Activated gamma-delta T cell treated with Interleukin-2 at 50 U/mL for 16 hours (primary cell): Measurements from ENCODE around the gene ACER2.
"Not testable (repeated sequence)": the region's sequence is repeated elsewhere in the genome, so short reads cannot be mapped to it uniquely, and the experiment has no call there.

Source experiments
- DNase-seq: peaks from one replicate; pipeline ENCODE4 v3.0.0-alpha.2; 2020

Gene ACER2

DNA sequence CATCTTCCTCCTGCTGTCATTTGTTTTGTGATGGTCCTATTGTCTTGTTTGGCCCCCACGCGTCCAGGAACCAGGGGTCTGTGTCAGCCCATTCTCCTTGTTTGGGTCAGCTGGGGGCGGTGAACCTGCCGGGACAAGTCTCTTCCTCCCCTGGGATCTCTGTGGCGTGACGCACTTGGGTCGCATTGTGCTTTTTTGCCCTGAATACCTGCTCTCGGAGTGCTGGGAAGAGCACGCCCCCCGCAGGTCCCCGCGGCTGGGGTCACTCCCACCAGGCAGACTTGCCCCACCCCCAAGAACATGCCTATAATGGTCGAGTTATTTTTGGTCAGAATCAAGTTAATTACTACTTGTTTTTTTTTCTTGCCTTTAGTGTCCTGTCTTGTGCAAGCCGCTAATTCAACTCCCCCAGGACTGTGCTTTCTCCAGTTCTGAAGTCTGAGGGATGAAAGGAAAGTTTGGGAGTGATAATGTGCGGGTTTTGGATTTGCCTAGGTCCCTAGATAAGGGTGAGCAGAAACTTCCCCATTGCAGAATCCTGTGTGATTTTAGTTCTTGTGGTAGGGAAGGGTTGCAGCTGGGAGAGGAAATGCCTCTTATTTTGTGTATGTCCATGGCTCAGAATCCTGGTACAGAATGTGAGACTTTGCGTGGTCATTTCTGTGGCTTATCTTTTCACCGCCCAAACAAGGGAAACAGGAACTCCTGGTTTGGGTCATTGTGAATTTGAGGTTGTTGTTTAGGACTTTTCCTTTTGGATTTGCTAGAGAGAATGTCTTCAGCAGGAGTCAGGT lies 789 bp downstream of the ACER2 start:
- no peak for DNase-seq

DNA sequence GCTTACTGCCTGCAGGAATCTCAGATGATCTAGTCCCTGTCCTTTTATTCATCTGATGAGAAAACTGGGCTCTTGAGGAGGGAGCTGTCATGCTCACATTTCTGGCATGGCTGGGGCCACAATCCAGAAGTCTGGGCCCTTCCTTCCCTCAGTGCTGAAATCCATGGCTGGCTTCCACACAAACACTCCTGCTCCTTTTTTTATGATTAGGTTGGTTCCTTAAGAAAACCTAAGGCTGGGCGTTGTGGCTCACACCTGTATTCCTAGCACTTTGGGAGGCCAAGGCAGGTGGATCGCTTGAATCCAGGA lies 1.3 kb downstream of the ACER2 start:
- no peak for DNase-seq

DNA sequence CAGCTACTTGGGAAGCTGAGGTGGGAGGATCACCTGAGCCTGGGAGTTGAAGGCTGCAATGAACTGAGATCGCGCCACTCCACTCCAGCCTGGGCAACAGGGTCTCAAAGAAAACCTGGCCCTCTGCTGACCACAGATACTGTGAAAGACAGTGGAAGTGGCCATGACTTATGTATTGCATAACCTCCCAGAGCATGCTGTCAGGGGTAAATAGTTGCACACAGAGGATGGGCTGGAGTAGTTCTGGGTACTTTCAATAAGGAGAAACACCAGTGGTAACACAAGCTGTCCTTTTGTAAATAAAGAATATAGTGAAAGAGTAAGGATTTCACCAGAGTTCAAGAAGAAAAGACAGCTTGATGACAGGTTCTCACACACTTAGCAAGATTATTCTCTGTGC lies 1.8 kb downstream of the ACER2 start:
- DNase-seq: no peak

DNA sequence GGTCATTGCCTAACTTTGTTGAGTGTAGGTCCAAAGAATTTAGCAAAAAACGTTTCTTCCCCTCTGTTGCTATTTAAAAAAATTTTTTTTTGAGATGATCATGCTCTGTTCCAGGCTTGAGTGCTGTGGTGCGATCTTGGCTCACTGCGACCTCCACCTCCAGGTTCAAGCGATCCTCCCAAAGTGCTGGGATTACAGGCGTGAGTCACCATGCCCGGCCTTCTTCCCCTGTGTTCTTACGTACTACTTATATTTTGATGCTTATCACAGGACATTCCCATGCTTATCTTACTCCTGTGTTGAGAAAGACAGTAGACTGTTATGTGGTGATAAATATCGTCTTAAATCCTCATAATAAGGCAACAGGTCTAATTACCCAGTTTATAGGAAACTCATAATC lies 2.5 kb downstream of the ACER2 start:
- no peak for DNase-seq

DNA sequence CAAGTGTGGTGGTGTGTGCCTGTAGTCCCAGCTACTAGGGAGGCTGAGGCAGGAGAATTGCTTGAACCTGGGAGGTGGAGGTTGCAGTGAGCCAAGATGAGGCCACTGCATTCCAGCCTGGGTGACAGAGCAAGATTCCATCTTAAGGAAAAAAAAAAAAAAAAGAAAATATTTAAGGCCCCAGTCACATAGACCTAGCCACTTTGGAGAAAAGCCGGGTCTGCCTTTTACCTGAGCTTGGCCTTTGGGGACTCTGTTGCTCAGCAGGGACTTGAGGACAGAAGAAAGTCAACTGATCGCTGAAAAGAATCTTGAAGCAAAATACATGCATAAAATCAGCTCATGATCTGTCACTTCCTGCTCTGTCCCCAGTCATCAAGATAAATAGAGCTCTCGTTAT lies 4.6 kb downstream of the ACER2 start:
- DNase-seq: not testable (repeated sequence)

DNA sequence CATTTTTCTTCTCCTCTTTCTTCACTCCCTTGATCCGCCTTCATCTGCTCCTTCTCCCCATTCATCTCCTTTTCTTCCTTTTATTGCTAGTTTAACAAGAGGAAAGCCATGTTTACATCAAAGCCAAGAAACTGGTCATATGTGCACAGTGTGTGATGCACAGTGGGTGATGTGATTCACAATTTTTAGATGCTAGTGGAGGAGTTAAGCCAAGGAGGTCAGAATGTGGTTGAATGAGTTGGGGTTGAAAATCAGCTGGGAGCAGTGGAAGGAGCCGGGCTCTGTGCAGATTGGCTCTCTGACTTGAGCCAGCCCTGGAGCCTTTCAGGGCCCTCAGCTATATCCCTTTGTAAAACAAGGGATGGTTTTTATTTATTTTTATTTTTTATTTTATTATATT lies 7.3 kb downstream of the ACER2 start:
- DNase-seq: no peak

DNA sequence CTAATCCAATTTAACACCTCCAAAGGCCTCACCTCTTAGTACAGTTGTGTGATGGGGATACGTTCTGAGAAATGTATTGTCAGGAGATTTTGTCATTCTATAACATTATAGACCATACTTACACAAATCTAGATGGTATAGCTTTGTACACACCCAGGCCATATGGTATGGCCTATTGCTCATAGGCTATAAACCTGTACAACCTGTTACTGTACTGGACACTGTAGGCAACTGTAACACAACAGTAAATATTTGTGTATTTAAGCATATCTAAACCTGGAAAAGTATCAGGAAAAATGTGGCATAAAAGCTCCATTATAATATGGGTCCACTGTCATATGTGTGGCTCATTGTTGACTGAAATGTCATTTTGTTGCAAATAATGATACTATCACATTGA lies 12.1 kb downstream of the ACER2 start:
- DNase-seq: no peak

DNA sequence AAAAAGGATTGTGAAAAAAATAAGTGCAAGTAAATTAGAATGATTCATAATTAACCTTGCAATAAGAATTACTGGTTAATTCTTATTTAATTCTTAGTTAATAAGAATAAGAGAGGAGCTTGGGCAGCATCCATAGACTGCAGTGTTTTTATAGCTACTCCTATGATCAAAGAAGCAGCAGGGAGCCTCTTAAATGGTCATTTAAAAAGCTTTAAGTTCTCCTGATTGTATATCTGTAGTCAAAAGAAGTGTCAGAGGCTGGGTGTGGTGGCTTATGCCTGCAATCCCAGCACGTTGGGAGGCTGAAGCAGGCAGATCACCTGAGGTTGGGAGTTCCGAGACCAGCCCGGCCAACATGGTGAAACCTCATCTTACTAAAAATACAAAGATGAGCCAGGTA lies 14.4 kb downstream of the ACER2 start:
- DNase-seq: no peak

DNA sequence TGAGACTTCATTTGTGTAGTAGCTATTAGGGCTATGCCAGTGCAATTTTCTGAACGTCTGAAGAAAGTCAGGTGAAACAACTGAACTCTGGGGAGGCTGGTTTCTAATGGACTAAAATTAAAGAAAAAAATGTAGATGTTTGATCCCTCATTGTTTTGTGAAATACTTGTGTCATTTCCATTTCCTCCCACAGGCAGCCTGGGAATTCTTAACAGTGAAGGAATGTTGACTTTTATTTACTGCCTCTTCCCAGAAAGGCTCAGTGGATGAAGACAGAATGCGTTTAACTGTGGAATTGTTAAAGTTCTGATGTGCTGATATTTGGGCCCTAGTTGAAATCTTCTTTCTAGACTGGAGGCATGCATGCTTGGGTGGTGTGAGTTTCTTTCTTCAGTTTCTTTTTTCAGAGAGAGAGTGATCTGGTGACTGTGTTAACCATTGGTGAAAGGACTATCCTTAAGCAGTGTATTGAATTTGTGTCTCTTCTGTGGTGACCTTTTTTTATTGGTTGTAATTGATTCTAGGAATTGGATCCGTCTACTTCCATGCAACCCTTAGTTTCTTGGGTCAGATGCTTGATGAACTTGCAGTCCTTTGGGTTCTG lies 15.5 kb downstream of the ACER2 start:
- DNase-seq: no peak

DNA sequence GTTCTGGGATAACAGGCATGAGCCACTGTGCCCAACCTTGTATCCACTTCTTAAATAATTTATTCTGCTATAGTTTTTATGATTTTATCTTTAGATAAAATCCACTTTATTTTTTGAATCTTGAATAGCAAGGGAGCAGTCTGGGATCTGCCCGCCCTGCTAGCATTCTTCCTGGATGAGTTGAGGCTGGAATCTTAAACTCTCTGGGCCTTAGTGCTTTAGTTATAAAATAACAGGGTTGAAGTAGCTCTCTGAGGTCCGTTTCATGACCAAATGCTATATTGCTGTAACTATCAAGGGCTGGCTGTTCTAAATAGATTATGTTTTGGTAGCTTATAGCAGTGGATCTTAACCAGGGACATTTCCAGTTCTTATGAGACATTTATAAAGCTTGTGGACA lies 20.8 kb downstream of the ACER2 start:
- no peak for DNase-seq

DNA sequence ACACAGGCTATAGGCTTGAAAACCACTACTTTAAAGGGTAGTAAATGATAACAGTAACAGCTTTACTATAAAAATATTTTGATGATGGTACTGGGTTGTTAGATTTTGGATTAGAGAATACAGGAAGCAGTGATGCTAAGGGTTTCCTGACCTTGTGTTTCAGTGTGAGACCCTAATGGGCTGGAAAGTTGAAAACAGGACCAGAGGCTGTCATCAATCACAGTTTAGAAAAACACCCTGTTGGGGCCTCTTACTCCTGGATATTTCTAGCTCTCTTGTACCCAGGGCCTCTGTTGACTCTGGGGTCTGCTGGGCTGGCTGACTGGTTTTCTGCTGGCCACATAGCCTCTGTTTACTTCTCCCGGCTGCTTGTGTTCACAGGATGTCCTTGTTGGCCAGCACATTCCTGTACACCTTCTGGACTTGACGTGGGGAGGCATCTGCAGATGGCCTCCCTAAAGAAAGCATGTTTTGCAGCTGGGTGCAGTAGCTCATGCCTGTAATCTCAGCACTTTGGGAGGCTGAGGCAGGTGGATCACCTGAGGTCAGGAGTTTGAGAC lies 21.5 kb downstream of the ACER2 start:
- DNase-seq: no peak

DNA sequence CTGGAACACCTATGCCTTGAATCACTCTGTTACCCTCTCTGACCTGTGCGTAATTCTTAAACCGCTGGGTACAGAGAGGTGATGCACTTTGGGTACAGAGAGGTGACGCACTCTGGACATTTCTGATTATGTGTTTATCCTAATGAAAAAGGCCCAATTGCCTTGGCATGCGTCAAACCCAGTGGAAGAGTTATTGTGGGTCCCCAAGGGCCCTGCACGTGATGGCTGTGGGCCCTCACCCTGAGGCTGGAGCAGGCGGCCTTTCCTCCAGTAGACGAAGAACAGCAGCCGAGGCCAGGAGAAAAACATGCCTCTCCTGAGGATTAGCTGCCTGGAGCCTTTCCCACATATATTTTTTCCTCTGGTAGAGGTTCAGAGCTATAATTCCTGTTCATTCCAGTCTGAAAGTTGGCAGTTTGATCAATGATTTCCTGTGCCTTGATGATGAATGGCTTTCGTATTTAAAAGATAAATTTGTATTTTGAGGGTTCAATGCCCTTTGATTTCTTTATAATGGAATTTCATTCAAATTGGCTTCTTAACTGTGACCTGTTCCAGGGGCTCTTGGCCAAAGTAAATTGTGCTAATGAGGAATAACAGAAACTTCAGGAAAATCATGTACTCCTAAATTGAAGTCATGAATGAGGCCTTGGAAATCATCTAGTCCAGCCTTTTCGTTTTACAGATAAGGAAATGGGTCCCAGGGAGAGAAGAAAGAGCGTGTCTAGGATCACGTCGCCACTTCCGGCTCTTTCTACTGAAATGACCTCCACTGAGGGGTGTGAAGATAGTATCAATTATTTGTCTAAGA lies 22.8 kb downstream of the ACER2 start:
- no peak for DNase-seq

DNA sequence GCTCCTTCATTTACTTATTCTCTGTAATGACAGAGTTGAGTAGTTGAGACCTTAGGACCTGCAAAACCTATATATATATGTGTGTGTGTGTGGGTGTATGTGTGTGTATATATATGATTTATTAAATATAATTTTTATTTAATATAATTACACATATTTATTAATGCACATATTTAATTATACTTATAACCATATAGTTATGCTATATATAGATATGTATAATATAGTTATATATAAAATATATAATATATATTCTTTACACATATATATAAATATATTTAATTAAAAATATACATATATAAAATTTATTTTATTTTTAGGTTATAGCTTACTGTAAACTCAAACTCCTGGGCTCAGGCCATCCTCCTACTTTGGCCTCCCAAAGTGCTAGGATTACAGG lies 23.7 kb downstream of the ACER2 start:
- no peak for DNase-seq

DNA sequence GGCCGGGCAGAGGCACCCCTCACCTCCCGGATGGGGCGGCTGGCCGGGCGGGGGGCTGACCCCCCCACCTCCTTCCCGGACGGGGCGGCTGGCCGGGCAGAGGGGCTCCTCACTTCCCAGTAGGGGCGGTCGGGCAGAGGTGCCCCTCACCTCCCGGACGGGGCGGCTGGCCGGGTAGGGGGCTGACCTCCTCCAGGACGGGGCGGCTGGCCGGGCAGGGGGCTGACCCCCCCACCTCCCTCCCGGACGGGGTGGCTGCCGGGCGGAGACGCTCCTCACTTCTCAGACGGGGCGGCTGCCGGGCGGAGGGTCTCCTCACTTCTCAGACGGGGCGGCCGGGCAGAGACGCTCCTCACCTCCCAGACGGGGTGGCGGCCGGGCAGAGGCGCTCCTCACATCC lies 24.9 kb downstream of the ACER2 start:
- DNase-seq: not testable (repeated sequence)

DNA sequence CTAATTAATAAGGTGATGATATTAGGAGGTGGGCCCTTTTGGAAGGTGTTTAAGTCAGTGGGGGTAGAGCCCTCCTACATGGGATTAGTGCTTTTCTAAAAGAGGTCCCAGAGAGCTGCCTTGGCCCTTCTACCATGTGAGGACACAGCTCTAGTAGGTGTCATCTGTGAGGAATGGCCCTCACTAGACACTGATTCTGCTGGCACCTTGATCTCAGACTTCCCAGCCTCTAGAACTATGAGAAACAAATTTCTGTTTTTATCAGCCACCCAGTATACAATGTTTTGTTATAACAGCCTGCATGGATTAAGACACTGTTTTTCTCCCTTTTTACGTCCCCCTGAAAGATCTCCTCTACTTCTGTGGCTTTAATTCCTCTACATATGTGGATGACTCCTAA lies 31.6 kb downstream of the ACER2 start:
- no peak for DNase-seq

DNA sequence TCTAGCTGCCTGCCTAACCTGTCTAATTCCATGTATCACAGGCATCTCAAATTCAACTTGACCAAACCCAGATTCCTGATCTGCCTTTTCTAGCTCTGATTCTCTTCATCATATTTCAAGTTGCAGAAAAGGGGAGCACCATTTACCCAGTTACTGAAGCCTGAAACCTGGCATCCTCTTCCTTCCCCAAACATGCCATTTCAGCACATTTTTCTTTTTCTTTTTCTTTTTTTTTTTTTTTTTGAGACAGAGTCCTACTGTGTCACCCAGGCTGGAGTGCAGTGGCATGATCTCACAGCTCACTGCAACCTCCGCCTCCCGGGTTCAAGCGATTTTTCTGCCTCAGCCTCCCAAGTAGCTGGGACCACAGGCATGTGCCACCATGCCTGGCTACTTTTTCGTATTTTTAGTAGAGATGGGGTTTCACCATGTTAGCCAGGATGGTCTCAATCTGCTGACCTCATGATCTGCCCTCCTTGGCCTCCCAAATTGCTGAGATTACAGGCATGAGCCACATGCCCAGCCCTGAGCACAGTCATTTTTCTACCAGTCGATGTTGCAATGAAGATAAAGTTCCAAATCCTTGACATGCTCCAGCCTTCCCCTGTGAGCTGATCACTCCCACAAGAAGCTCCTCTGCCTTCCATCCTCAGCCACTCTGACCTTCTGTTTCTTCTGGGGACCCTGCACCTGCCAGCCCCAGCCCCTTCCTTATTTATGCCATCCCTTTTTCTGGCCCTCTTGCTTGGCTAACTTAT lies 32.2 kb downstream of the ACER2 start:
- DNase-seq: no peak

DNA sequence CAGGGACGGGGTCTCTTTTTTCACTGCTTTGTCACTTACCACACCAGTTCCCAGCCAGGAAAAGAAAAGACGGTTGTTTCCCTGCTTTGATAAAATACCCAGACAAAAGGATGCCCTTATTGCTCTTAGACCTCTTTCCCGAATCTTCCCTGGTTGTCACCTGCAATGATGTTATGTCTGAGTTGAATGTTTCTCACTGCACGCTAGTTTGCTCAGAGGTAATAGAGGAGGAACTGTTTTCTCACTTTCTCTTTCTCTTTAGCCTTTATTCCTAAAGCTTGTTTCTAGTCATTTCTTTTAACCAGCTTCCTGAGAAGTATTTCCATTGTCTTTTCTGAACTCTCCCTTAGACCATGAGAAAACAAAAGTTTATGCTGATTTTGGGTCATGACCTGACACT lies 32.9 kb downstream of the ACER2 start:
- DNase-seq: no peak

DNA sequence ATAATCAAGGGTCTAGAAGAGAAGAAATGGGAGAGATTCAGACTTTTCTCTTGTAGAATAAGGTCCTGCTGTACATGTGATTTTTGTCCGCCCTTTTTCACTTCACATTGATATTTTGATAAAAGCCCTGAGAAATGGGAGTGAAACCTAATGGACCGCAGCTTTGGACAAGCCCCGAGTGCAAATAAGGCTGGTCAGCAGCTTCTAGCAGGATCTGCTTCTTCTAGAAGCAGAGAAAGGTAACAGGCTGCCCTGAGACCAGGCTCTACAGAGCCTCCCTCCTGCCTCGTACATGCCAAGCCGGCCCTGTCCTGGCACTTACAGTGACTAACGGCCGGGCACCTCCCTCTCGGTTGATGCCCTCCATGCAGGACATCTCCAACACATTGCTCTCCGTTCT lies 33.4 kb downstream of the ACER2 start:
- DNase-seq: no peak

DNA sequence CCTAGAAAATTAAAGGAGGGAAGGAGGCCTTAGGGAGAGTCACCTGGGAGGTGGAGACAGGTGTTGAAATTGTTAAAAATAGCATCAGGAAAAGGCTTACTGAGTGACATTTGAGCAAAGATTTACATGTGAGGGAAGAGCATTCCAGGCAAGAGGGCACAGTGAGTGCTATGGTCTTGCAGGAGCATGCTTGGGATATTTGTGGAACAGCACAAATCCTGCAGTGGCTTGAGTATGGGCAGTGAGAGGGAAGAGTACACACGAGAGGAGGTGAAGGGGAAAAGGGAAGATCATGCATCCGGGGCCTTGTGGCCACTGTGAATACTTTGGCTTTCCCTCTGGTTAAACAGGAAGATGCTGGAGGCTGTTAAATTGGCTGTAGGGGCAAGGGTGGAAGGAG lies 36.6 kb downstream of the ACER2 start:
- no peak for DNase-seq

DNA sequence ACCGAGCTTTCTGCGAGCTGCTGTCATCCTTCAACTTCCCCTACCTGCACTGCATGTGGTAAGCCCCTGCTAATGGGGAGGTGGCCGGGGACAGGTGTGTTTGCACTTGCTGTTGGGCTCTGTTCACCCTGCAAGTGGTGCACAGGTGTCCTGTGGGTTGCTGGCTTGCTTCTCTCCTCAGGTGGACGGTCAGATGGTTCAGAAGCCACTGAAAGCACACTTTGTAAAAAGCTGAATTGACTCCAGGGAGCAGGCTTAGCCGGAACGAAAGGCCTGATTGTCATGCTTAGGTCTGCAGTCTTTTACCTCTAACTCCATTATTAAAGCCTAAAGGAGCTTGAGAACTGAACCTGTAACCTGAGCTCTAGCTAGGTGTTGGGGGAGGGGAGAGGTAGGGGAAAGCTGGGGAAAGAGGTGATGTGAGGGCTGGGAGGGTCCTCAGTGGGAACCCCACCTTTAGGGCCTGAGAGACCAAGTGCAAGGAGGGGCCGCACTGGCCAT lies 37.6 kb downstream of the ACER2 start:
- DNase-seq: no peak

DNA sequence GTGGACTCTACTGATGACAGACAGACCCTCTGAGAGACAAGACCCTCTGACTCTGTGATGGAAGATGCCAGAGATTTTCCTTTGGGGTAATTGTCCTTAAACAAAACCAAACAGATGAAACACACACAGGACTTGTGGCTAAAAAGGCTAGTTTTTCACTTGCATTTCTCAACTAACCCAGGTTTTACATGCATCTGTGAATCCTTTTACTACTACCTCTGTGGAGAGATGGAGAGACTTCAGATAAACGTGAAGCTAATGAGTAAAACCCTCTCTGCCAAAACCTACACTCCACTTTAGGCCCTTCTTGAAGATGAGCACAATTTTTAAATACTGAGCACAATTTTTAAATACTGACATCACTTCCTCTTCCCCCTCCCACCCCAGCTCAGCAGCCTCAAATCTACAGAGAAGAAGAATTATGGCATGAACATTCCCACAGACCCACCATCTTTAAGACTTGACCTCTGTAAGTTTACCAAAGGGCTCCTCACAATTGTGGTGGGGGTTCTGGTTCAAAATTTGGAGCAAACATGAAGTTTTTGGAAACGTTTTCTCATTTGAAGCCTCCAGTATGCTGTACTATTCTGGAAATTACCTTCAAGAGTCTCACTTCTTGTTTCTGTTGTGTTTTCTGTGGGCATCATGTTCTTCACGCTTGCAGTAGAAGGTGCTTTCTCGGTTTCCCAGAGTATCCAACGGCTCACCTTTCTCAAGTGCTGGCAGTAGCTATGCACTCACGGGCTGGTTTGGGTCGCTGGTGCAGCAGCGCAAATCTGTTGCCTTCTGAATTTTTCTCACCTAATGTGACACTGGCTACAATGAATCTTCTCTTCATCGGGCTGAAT lies 42.7 kb downstream of the ACER2 start:
- no peak for DNase-seq

DNA sequence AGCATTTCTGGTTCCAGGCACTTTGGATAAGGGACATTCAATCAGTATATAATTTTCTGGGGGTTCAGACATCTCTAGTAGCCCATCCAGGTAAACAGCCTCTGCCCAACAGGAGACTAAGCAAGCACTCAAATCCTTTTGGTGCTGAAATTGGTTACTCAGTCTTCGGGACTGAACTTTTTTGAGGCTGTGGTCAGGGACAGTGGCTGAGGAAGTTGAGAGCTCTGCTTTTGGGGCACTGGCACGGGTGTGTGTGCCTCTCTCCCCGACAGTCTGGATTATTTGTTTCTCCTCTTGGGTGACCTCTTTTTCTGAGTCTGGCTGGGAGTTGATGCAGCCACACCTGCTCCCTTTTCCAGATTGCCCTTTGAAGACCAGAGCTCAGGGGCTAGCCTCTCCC lies 47.6 kb downstream of the ACER2 start:
- no peak for DNase-seq
